Fibroblast of skin of right quadriceps (primary cell): ENCODE results near the gene SIPA1L3.
"Not testable (repeated sequence)": the region's sequence is repeated elsewhere in the genome, so short reads cannot be mapped to it uniquely, and the experiment has no call there.

Source experiments
- DNase-seq: peaks from one replicate; pipeline ENCODE4 v3.0.0-alpha.2; 2013

SIPA1L3 gene

DNA sequence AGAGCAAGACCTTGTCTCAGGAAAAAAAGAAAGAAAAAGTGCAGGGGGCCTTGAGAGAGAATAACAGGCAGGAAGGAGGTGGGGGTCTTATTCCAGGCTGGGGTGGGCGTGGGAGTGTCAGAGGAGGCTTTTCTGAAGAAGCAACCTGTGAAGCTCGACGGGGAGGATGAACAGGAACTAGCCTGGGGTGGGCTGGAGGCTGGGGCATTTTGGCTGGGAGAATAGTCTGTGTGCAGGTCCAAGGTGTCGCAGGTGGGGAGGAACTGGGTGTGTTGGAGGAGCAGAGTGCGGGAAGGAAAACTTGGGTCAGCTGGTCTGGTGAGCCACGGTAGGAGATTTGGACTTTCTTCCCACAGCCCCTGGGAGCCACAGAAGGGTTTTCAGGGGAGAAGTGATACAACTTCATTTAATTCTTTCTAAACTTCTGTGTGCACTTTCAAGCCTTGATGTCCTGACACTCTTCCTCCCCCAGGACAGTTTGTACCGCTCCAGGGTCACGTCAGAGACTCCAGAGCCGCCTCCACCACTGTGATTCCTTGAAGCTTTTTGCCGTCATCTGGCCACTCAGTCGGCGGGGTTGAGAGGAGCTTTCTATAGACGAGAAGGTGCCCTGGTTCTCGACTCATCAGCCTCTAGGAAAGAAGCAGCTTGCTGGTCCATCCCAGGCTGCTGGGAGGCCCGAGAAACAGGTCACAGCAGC is 138.7 kb downstream of the SIPA1L3 start:
- no peak for DNase-seq

DNA sequence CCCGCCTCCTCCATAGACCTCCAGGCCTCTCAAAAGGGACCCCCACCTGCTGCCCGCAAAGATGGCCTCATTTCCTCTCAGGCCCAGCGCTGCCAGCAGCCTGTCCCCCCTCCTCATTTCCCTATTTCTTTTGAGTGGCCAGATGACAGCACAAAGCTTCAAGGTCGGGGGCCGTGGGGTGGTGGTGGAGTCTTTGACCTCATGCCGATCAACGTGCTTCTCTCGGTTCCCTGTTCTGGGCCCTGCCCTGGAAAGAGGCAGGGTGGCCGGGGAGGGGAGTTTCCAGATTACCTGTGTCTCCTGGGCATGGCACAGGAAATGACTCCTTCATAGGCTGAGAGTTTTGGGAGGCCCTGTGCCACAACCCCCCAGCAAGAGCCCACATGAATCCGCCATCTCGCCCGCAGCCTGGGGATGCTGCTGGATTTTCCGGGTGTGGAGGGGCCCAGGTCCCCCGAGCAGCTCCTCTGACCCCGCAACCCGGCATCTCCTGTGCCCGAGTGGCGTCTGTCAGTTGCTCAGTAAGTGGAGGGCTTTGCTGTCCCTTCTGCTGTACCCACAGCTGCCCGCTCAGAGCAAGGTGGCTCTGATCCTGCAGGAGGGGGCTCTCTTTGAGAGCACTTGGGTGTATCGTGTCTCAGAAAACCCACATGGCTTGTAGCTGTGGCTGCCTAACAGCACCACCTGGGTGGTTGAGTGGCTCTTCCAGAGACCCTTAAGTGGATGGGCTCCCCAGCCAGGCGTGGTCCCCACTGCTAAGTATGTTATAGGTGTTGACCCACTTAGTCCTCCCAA is 139.4 kb downstream of the SIPA1L3 start:
- DNase-seq, result no peak

DNA sequence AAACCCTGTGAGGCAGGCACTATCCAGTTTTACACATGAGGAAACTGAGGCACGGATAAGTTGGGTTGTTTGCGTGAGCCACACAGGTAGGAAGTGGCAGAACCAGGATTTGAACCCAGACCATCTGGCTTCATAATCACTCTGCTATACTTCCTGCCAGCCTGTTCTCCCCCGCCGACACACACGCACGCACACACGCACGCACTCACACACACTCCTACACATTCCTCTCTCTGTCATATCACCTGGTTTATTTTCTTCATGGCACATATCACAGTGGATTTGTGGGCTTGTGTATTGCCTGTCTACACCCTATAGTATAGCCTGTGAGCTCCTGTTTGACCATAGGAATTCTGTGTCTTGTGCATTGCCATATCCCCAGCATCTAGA is 140.0 kb downstream of the SIPA1L3 start:
- no peak for DNase-seq

DNA sequence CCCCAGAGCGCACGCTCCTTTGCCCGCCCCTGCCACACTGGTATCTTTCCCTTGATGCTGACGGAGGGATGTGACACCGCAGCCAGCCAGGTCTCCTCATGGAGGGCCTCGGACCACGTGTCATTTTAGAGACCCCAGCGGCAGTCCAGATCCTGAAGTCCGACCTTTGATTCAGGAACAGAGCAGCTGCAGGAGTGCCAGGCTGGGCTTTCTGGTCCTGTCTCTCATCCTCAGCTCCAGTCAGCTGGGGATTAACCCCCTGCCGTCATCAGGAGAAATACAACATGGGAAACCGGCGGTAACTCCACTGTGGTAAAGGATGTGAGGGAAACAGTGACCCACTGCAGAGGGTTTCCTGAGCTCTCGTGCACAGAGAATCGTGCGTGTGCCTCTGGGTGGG is 140.6 kb downstream of the SIPA1L3 start:
- no peak for DNase-seq

DNA sequence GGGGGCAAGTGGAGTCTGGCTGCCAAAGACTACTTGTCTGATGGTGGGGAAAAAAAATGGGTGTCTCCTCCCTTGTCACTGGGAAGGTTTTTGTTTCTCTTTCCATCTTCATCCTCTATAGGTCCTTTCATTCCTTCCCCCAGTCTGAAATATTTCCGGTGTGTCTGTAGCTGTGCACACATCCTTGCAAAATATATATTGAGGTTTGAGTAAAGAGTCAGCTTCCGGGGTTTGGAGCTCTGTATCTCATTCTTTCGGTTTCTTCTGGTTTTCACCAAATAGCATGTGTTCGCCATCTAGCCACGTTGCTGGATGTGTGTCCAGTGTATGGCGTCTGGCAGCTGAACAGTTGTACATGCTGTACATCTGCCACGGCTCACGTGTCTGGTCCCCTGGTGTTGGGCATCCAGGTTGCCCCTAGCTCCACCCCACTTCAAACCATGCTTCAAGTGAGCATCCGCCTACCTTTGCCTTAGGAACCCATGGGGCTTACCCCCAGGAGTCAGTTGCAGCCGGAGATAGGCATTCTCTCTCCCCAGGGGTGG is 142.2 kb downstream of the SIPA1L3 start:
- peak; percentile 77 for DNase-seq

DNA sequence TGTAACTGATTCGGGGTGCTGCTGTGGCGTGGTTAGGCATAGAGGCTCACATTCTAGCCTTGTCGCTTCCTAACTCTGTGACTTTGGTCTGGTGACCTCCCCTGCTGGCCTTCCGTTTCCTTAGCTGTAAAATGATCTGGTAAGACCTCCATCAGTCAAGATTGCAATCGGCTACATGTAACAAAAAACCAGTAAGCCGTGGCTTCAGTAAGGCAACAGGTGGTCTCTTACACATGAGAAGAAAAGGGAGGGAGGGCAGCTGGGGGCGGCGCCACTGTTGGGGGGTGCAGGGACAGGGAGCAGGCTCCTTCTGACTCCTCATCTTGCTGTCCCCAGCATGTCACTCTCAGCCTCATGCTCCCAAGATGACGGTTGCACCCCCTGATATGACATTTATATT is 148.0 kb downstream of the SIPA1L3 start:
- DNase-seq, result no peak

DNA sequence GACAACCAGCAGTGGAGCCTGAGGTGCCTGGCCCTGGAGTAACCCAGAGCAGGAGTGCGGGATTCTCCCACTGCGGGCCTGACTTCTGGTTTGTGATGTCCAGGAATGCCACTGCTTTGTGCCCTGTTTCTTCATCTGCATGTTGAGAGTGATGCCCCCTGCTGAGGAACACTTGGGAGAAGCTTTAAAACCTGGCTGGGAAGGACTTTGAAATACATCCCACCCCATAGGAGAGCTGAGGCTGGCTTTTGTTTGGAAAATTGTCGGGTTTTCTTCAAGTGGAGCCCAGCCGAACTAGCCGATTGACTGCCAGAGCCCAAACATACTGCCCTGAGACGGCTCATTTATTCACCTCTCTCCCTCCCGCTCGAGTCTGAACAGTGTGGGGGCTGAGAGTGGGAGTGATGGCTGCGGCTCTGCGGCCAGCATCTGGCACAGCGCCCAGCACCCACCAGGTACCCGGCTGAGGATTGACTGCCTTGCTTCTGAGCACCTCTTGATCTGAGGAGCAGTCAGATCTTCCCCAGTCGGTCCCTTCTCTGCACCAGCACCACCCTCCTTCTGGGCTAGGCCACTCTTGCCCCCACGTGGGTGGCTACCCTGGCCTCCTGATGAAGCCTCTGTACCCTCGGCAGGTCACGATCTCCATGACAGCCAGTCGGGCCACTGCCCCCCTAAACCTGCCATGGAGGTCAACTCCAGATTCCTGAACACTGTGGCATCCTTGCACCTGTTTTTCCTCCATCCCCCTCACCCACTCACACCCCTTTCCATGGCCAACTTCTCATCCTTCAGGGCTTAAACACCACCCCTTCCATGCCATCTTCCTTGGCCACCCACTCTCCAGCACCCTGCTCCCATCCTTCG is 148.9 kb downstream of the SIPA1L3 start:
- no peak for DNase-seq

DNA sequence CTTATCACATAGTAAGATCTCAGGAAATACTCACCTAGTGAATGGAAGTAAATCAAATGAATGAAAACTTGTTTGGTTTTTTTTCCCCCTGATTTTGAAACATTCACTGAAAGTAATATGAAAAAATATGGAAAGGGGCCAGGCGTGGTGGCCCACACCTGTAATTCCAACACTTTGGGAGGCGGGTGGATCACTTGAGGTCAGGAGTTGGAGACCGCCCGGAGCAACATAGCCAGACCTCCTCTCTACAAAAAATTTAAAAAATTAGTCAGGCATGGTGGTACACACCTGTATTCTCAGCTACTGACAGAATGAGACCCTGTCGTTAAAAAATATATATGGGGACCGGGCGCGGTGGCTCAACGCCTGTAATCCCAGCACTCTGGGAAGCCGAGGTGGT is 149.6 kb downstream of the SIPA1L3 start:
- DNase-seq, result no peak

DNA sequence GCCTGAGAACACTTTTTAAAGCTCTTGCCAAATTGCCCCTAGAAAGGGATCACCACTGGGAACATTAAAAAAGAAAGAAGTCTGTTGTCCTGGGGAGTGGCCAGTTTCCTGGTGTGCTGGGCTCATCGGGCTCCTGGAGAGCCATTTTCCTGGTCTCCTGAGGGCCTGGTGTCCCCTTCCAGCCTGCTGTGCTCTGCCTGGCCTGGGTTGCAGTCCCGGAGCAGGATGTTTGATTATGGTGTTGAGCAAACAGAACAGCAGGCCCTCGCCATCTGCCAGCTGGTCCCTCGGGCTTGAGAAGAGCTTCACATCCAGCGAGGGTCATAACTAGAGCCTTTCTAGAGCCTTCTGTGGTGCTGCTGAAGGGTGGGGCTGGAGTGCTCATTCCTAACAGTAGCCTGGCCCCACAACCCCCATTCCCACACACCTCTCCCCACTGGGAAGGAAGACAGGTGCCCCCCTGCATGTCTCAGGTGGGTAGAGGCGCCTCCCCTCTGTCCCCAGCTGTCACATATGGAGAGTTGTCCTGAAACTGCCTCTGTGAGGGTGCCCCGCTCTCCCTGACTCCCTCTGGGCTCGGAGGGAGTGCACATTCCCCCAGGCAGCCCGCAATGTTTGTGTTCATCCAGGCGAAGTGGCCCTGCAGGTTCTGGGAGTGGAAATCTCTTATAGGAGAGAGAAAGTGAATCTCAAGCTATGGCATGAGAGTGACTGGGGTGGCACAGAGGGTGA is 151.1 kb downstream of the SIPA1L3 start:
- no peak for DNase-seq

DNA sequence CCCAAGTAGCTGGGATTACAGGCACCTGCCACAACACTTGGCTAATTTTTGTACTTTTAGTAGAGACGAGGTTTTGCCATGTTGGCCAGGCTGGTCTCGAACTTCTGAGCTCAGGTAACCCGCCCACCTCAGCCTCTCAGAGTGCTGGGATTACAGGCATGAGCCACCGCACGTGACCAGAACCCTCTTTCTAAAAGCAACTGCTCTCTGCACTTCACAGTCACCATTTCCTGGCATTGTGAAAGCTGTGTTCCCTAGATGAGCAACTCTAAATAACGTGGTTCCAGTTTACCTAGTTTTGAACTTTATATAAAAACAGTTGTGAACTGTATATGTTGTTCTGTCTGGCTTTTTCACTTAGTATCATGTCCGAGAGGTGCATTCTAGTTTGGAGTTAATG is 152.9 kb downstream of the SIPA1L3 start:
- DNase-seq, result no peak

DNA sequence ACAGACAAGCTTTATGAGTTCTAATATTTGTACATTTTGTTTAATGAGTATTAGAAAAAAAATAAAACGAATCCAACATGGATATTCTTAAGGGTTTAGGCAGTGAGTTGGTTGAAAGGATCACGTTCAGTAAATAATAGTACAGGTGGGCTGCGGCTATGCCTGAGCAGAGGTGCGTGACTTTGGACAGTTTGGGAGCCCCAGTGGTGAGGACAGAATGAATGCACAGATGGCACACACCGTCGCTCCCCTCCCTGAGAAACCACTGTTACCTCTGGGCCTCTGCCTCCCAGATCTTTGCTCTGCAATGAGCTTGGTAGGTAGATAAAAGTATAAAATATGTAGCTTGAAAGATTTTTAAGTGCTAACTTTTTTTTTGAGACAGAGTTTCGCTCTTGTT is 153.3 kb downstream of the SIPA1L3 start:
- no peak for DNase-seq

DNA sequence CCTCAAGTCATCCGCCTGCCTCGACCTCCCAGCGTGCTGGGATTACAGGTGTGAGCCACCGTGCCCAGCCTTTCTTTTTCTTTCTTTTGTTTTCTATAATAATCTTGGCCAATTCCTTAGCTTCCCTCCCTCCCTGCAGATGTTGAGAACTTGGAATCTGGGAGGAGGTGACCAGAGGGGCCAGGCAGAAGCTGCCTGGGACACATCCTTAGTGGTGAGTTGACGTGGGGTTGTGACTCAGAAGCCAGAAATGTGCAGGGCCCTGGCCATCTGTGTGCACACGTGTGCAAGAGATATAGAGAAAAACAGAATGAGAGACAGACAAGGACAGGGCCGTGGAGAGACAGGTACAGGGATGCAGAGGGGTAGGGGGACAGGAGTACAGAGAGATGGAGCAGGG is 154.3 kb downstream of the SIPA1L3 start:
- peak; percentile 84 for DNase-seq

DNA sequence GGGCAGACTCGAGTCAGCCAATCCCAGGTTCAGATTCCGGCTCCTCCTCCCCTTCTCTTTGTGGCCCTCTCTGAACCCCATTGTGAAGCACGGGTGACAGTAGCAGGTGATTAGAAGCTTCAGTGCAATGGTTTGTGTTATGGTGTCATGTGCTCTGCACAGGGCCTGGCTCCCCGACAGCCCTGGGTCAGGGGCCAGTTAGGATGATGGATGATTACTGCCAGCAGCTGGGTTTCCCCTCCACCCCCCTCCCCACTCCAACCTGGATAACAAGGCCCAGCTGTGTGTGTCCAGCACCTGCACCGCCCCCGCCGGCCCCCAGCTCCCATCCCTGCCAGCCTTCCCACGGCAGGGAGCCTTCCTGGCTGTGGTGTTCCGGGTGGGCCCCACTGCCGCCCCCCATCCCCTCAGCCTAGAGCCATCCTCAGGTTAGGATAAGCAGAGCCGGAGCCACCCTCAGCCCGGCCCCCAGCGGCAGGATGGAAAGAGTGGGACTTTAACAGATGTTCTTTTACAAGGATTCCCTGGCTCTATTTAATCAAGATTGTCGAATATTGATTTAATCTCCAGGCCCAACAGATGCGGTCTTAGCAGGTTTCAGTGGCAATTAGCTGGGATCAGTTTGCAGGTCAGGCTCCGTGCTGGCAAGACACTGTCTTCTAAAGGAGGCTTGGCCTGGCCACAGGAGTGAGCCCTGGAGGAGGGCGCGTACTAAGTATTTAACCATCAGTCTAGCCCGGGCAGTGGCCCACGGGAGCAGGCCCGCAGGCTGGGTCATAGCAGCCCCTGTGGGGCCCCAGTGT is 156.2 kb downstream of the SIPA1L3 start:
- no peak for DNase-seq

DNA sequence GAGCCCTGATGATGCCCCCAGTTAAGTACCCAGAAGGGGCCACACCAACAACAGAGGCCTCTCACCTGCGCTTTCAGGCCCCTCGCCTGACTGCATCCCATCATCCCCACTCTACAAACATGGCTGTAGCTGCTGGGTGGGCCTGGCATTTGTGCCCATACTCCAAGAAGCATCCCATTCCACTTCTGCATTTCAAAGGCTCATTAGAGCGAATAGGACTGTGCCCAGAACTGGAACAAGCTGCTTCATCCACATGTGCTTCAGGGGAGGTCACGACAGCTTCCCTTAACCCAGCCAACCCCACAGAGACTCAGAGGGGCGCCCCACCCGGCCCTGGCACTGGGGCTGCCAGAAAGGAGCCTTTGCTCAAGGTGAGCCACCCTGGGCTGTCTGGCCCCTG is 156.9 kb downstream of the SIPA1L3 start:
- DNase-seq, result no peak

DNA sequence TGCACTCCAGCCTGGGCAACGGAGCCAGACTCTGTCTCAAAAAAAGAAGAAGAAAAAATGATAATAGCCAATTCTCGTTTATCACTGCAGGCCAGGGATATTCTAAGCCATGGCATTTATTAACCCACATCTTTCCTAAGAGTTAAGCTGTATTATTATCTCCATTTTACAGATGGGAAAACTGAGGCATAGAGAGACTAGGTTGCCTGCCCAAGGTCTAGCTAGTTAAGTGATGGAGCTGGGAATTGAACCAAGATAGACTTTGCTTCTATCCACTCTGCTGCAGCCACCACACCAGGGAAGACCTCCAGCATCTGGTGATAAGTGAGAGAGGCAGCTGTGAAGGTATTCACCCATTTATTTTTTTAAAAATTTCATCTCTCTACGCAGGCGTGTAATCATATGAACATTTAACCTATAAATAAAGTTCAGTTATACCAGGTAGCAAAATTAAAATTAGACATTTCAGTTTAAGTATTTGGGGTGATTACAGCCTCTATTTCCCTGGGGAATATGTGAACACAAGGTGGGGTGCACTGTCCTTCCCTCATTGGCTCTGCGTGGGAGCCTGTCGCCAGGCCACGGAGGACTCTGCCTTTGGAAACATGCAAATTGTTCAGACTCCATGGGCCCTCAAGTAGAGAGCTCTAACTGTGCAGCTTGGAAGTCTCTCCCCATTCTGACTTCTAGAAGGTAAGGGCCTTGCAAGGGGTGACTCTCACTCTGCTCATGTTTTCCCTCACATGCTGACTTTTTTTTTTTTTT is 157.8 kb downstream of the SIPA1L3 start:
- no peak for DNase-seq

DNA sequence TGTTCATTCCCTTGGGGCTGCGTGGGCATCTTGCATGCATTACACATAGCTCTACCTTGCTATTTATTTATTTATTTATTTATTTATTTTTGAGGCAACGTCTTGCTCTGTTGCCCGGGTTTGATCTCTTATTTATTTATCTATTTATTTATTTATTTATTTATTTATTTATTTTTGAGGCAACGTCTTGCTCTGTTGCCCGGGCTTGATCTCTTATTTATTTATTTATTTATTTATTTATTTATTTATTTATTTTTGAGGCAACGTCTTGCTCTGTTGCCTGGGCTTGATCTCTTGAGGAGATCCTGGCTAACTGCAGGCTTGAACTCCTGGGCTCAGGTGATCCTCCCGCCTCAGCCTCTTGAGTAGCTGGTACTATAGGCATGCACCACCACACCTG is 158.8 kb downstream of the SIPA1L3 start:
- DNase-seq, result not testable (repeated sequence)

DNA sequence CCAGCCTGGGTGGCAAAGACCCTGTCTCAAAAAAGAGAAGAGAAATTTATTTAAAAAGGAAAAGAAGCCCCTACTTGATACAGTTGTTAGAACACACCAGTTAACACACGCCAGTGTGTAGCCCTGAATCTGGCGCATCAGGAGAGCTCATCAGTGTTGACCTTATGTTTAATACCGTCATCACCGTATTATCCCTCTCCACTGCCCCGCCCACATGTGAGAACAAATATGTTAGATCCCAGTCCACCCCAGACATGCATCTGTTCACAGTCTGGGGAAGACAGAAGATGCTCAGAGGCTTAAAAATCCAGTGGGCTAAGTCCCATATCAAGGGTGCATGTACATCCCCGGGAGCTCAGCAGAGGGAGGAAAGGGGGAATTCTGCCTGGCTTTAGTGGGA is 161.8 kb downstream of the SIPA1L3 start:
- DNase-seq, result no peak

DNA sequence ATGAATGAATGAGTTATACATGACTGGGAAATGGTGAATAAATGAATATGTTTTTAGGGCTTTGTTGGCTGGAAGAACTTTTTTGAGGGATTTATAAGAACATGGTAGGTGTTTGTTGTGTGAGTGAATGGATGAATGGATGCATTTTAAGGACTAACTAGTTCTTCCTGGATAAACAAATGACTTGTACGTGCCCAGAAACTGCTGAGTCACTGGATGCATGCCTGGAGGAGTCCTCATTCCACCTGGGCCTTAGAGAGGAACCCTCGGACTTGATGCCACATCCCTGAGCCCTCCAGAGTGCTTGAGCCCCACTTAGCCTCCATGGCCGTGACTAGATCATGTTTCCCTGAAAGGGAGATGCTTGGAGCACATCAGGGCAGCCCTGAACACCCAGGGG is 163.6 kb downstream of the SIPA1L3 start:
- DNase-seq, result peak; percentile 37

DNA sequence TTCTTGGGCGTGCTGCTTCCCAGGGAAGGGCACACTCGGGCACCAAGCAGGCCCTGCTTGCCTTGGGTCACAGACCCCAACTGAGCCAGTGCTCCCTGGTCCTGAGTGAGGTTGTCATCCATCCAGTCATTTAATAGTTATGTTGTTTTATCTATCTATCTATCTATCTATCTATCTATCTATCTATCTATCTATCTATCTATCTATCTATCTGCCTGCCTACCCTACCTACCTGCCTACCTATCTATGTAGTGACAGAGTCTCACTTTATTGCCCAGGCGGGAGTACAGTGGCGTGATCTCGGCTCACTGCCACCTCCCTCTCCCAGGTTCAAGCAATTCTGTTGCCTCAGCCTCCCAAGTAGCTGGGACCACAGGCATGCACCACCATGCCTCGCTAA is 164.0 kb downstream of the SIPA1L3 start:
- DNase-seq, result not testable (repeated sequence)

DNA sequence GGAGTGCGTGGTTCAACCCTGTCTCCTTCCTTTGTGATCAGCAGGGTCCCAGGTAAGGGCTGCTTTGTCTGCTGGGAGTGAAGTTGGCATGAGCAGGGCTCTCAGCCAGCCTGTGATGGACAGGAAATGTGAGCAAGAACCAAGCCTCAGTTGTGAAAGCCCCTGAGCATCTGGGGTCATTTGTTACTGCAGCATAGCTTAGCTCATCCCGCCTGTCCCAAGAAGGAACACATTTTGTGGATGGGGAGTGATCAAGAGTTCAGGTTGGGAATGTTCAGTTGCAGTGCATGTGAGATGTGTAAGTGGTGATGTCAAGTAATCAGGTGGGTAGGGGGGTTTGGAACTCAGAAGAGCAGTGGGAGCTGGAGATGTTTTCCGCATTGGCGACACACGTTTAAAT is 164.6 kb downstream of the SIPA1L3 start:
- DNase-seq, result no peak
